ACHN (cell line): ENCODE measurements around the gene UBAC2.

Experiments
- DNase-seq: peaks from one replicate; pipeline ENCODE4 v3.0.0-alpha.2; 2015
- in situ Hi-C: cut with HindIII; loops from 2 replicates; pipeline ENCODE4 v1.10.0; 2017; ENCODE audit warnings: low sequenced_read_pairs, low pct_ligation_motif_present, low pct_unique_long_range_greater_than_20kb

UBAC2 gene

DNA sequence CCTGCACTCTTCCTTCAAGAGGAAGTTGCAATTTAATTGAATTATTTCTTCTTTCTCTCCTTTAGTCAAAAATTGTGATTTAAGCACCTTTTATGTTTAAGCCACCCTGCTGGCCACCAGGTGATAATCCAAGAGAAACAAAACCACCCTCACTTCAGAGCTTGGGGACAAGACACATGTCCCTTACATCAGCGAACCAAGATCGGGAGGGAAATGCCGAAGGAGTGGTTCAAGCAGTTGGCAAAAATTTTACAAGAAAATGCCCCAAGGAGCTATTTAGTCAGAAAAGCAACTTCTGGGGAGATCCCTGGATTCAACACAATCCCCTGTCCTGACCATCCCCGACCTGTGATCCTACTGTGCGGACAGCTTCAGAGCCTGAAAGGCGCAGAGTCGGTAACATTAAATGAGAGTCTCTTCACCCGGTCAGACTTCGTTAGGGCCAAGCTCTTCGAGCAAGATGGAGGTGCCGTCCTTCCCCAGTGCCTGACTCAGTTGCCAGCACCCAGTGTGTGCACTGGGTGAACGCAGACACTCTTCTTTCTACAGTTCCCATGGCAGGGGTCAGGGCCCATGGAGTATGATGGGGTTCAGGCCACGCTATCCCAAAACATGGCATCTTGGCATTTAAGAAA lies 222.0 kb downstream of the UBAC2 start:
- in situ Hi-C loops: no loop called here
- DNase-seq: no peak

DNA sequence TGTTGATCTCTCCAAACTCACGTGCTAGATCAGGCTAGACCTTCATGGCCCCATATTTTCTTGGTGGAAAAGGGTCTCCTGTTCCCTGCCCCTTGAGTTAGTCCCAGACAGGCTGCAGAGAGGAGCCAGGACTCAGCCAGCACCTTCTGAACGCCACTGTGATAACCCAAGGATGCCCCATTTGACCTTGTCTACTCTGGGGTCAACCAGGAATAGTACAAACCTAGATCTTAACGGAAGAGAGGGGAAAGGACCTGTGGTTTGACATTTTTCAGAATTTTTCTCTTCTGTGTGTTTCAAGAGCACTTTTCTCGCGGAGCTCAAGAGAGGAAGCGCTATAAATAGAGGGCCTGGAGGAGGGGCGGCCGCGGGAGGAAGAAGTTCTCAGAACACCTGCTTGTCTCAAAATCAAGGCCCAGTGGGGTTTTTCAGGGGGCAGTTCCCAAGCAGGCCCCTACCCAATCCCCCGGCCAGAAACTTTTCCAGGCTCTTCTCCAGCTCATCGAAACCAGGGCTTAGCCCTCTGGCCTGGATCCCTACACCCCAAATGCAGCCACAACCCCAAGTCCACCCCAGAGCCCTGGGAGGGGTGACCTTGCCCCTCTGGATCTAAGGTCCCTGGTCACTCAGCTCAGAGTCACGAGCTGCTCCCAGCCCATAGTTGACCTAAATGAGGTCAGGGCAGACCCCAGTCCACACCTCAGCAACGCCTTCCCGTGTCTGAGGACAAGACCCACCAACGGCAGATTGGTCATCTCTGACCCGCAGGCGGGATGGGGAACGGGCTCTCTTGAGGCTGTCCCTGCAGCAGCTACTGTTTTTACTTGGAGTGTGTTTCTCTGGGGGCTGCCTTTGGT lies 225.1 kb downstream of the UBAC2 start:
- no peak for DNase-seq
- in situ Hi-C loops: no loop called here

DNA sequence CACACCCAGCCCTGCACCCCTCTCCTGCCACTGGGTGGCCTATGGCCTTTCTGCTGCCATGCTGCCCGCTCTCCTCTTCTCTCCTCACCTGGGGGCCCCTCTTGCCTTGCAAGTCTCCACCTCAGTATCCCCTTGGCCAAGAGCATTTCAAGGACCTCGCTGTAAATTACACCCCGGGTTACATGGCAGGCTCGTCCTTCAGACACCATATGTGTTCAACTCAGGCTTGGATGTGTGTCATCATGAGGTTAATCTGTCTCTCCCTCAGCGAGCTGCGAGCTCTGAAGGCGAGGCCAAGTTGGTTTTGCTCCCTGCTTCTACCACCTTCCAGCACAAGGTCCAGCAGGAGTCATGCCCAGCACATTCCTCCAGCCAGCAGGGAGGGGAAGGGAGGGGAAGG lies 225.8 kb downstream of the UBAC2 start:
- no peak for DNase-seq
- in situ Hi-C loops: no loop called here

DNA sequence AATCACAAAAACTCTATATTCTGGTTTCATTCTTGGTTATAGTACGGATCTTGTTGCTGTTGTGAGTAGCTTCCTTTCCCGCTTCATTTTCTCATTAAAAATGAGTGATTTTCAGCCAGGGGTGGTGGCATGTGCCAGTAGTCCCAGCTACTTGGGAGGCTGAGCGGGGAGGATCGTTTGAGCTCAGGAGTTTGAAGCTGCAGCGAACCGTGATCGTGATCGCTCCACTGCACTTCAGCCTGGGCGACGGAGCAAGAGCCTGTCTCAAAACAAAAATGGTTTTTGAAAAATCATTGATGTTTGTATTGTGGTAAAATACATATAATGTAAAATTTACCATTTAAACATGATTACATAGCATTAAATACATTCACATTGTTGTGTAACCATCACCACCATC lies 229.0 kb downstream of the UBAC2 start:
- in situ Hi-C loops: no loop called here
- DNase-seq: no peak

DNA sequence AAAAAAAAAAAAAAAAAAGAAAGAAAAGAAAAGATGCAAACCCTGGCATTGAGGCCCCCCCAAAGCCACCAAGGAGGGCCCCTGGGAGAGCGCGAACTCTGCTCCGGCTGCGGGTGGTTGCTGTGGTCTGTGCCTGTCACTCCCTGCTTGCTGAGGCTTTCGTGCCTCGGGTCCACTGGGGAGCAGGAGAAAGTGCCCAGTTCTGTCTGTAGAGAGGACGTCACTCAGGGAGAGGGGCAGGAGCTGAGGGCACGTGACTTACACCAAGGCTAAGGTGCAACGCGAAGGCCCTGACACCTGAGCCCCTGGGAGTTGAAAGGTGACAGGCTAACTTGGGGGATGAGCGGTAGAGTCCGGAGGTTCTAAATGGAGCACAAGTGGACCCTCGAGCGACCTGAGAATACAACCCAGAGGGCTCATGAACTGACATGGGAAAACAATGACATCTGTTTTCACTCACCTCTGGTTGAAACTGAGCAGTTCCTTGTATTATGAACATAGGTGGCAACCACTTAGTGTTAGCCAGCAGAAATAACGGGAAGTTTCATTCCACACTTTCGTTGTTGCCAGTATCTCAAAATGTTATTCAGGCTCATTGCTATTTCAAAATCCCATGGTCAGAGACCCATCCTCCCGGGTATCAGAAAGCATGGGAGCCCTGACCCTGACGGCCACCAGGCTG lies 231.4 kb downstream of the UBAC2 start:
- no peak for DNase-seq
- in situ Hi-C loops: no loop called here

DNA sequence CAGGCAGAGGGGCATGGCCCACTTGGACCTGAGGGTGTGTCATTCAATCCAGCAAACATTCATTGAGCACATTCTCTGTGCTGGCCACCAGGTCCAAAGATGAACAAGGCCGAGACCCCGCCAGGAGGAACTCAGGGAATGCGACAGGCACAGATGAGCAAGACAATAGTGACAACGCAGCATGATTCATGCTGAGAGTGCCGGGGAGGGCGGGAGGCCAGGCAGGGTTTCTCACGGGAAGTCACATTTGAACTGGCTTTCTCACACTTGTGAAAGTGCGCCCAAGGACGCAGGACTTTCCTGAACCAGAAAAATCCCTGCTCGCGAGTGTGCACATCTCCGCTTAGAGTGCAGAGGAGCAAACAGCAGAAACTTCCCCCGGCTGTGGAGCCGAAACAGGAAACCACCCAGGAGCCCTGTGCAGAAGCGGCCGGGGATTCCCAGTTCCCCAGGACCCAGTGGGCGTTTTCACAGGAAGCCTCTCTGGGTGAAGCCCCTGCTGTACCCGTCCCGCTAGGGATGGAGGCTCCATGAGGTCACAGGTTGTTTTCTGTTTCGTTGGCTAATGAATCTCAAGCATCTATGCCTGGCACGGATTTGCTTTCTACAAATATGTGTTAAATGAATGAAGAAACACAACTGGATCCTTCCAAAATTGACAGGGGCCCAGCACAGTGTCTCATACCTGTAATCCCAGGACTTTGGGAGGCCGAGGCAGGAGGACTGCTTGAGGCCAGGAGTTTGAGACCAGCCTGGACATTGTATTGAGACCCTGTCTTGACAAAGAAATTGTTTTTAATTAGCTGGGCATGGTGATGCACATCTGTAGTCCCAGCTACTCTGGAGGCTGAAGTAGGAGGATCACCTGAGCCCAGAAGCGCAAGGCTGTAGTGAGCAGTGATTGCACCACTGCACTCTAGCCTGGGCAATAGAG lies 232.2 kb downstream of the UBAC2 start:
- in situ Hi-C loops: no loop called here
- DNase-seq: peak; percentile 52

DNA sequence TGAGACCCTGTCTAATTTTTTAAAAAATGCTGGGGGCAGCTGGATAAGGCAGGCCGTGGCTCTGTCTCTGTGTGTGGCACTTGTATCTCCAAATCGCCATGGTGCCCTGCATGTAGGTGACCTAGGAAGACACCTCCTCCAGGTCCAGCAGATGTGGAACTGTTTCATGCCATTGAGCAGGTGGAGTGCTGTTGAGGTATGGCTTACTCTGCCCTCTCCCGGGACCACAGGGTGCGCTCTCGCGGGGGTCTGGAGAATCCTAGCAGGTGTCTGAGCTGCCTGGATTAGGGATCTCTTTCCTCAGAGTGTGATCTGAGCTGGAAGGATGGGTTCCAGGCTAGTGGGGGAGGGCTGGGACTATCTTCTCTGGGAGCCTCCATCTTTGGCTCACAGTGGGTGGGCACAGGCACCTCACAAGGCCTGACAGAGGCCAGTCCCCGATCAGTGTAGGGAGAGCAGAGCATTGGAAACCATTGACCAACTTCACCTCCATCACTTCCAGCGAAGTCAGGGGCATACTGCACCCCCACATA lies 233.0 kb downstream of the UBAC2 start:
- no peak for DNase-seq
- in situ Hi-C loops: no loop called here

DNA sequence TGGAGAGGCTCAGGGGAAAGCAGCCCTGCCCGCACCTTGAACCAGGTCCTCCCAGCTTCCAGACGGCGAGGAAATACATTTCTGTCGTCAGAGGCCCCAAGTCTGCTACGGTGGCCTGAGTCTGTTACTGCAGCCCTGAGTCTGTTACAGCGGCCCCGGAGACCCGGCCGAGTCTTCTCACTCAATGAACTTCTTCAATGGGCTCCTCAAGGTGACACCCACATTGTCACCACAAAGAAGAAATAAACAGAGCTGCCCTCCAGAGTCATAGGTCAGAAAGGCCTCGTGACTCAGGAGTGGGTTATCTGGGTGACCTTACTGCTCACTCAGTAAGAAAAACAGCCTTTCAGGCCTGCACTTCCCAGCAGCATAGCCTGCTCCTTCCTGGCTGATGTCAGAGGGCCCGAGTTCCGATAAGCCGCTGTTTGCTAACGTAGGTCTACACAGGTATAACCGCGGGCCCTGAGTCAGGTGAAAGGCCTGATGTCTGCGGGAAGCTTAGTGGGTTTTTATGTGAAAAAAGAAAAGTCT lies 233.7 kb downstream of the UBAC2 start:
- DNase-seq: no peak
- in situ Hi-C loops: no loop called here

DNA sequence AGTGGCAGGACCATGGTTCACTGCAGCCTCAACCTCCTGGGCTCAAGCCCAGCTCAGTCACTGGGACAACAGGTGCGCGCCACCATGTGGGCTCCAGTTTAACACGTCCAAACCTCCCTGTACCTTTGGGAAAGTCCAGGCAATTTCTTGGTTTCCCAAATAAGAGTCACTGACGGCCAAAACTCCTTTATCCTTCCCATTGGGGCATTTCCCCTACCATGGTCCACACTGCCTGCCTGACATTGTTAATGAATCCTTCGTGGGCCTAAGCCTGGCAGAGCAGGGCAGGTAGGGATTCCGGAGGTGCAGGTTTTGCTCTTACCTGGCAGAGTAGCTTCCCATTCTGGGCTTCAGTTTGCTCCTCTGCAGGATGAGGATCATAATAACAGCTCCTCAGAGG lies 234.5 kb downstream of the UBAC2 start:
- in situ Hi-C loops: no loop called here
- no peak for DNase-seq

DNA sequence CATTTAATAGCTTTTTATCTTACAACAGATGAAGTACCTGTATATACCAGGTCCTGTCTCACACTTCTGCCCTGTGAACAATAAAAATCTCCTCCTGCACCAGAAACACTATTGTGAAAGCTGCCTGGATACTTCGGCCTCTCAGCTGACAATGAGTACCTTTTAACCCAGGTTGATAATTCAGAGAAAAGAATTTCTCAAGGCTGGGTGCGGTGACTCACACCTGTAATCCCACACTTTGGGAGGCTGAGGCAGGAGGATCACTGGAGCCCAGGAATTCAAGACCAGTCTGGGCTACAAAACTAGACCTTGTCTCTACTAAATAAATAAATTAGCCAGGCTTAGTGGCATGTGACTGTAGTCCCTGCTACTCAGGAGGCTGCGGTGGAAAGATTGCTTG lies 235.3 kb downstream of the UBAC2 start:
- DNase-seq: no peak
- in situ Hi-C loops: no loop called here
